T1000 (cell line): ENCODE measurements around the gene ZNG1C.
"Not testable (repeated sequence)": the region's sequence is repeated elsewhere in the genome, so short reads cannot be mapped to it uniquely, and the experiment has no call there.

Experiments
- DNase-seq: peaks from one replicate; lab custom pipeline; 2025; ENCODE audit warnings: mixed read lengths; lab: John Stamatoyannopoulos, UW

The ZNG1C gene

DNA sequence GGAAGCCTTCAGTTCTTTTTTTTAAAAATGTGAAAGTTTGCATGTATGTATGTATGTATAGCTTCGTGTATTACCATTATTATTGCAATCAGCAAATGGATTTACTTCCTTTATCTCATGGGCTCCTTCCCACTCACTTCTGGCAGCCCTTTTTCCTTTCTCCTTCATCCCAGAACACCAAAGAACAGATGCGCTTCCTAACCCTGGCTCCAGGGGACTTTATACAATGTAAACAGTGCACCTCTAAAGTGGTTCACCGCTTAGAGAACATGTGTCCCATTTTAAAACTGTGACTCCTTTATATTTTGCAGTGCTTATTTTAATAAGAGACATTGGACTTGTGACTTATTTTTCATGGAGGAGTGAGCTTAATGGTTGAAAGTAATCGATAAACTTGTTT lies 101.5 kb downstream of the ZNG1C start:
- not testable (repeated sequence) for DNase-seq

DNA sequence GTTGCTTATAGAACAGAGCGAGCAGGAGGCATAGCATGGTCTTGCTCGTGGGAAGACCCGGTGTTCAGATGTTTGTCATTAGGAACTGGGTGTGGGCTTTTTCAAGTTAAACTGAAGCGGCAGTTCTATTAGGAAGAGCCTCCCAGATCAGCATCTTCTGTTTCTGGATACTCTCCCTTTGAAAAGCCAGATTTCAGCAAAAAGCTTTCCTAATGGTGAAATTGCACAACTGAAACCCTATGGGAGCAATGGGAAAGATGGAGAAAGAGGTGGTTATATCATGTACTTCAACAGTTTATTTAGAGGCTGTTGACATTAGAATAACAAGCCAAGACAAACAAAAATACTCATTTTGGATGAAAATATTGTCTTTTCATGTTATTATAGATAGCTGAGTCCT lies 102.2 kb downstream of the ZNG1C start:
- DNase-seq: not testable (repeated sequence)
